HEK293 (cell line): ENCODE data around the gene HSCB.

Experiments used
- CTCF ChIA-PET: fragments of 350-600 bp; formaldehyde crosslinking; extraction: SDS; loops from one replicate; lab custom pipeline; 2021; ENCODE audit warnings: antibody characterized with exemption; lab: Yijun Ruan, JAX
- POLR2A ChIA-PET: fragments of 300-600 bp; formaldehyde crosslinking; extraction: SDS; loops from one replicate; lab custom pipeline; 2020; ENCODE audit warnings: antibody characterized with exemption, inconsistent platforms; lab: Yijun Ruan, JAX
- H3K27ac ChIP-seq: fragments of 200-500 bp; sonication (Bioruptor generic); 2 replicates; pipeline ENCODE4 v1.5.1; 2014; ENCODE audit warnings: low read depth, low read length, control low read depth, inconsistent platforms; ENCODE audit errors: extremely low read depth
- H3K36me3 ChIP-seq, 2 experiments: fragments of 200-500 bp in 1 of 2; sonication (Bioruptor generic) in 1 of 2; 1 replicate in 1 of 2; 2 replicates in 1 of 2; pipeline ENCODE4 v1.5.1; 2014 to 2017; ENCODE audit warnings: inconsistent platforms in 2 of 2, low read length in 2 of 2; ENCODE audit not compliant: control insufficient read depth in 2 of 2, insufficient read depth in 1 of 2
- H3K4me1 ChIP-seq: fragments of 200-500 bp; sonication (Bioruptor generic); 2 replicates; pipeline ENCODE4 v1.5.1; 2014; ENCODE audit warnings: mild to moderate bottlenecking, low read length, inconsistent platforms; ENCODE audit not compliant: control insufficient read depth, insufficient read depth
- H3K4me3 ChIP-seq: 2 replicates; pipeline ENCODE4 v1.5.1; 2011; ENCODE audit warnings: low read depth, mild to moderate bottlenecking, control low read depth, low read length, moderate library complexity
- H3K9me3 ChIP-seq: fragments of 200-500 bp; sonication (Bioruptor generic); 2 replicates; pipeline ENCODE4 v1.5.1; 2014; ENCODE audit warnings: low read depth, low read length, inconsistent platforms; ENCODE audit not compliant: control insufficient read depth, insufficient read depth
- REPIN1 ChIP-seq: fragments of 450-650 bp; formaldehyde crosslinking; IDR thresholded peaks from 2 replicates; pipeline ENCODE4 v1.5.1; 2017; ENCODE audit warnings: missing biosample characterization, missing genetic modification characterization, low read depth
- SCRT2 ChIP-seq: fragments of 450-650 bp; formaldehyde crosslinking; IDR thresholded peaks from 2 replicates; pipeline ENCODE4 v1.5.1; 2016; ENCODE audit warnings: missing biosample characterization, missing genetic modification characterization
- TRIM28 ChIP-seq: IDR thresholded peaks from 2 replicates; pipeline ENCODE4 v1.6.1; 2011; ENCODE audit warnings: low read length, control low read depth, borderline replicate concordance
- ZNF10 ChIP-seq: fragments of 450-650 bp; formaldehyde crosslinking; IDR thresholded peaks from 2 replicates; pipeline ENCODE4 v1.5.1; 2017; ENCODE audit warnings: missing biosample characterization, missing genetic modification characterization
- ZNF175 ChIP-seq: fragments of 450-650 bp; formaldehyde crosslinking; IDR thresholded peaks from 2 replicates; pipeline ENCODE4 v1.5.1; 2016; ENCODE audit warnings: missing biosample characterization, missing genetic modification characterization
- ZNF24 ChIP-seq: fragments of 450-650 bp; formaldehyde crosslinking; IDR thresholded peaks from 2 replicates; pipeline ENCODE4 v1.5.1; 2016; ENCODE audit warnings: missing biosample characterization, missing genetic modification characterization
- ZNF324 ChIP-seq: fragments of 450-650 bp; formaldehyde crosslinking; IDR thresholded peaks from 2 replicates; pipeline ENCODE4 v1.5.1; 2016; ENCODE audit warnings: missing biosample characterization, missing genetic modification characterization
- ZNF37A ChIP-seq: fragments of 450-650 bp; IDR thresholded peaks from 2 replicates; pipeline ENCODE4 v1.5.1; 2018; ENCODE audit warnings: missing biosample characterization, missing genetic modification characterization
- ZNF558 ChIP-seq: fragments of 450-650 bp; formaldehyde crosslinking; IDR thresholded peaks from 2 replicates; pipeline ENCODE4 v1.5.1; 2016; ENCODE audit warnings: missing biosample characterization, missing genetic modification characterization
- ZNF561 ChIP-seq: fragments of 450-650 bp; IDR thresholded peaks from 2 replicates; pipeline ENCODE4 v1.5.1; 2018; ENCODE audit warnings: missing biosample characterization, missing genetic modification characterization, borderline replicate concordance
- ZNF785 ChIP-seq: fragments of 450-650 bp; formaldehyde crosslinking; IDR thresholded peaks from 2 replicates; pipeline ENCODE4 v1.5.1; 2016; ENCODE audit warnings: missing biosample characterization, missing genetic modification characterization
- ZNF830 ChIP-seq: fragments of 450-650 bp; IDR thresholded peaks from 2 replicates; pipeline ENCODE4 v1.5.0; 2018; ENCODE audit warnings: missing biosample characterization, missing genetic modification characterization, low read depth, mild to moderate bottlenecking, moderate library complexity
- ZSCAN30 ChIP-seq: fragments of 450-650 bp; IDR thresholded peaks from 2 replicates; pipeline ENCODE4 v1.5.1; 2018; ENCODE audit warnings: missing biosample characterization, mild to moderate bottlenecking, missing genetic modification characterization, moderate library complexity
- TF ChIP-seq, protein P1 (sequence below): fragments of 450-650 bp; IDR thresholded peaks from 2 replicates; pipeline ENCODE4 v1.5.1; 2018; ENCODE audit warnings: missing biosample characterization, mild to moderate bottlenecking, missing genetic modification characterization
- TF ChIP-seq, protein P2 (sequence below): fragments of 450-650 bp; formaldehyde crosslinking; IDR thresholded peaks from 2 replicates; pipeline ENCODE4 v1.5.1; 2017; ENCODE audit warnings: missing biosample characterization, missing genetic modification characterization
- TF ChIP-seq, protein P3 (sequence below): fragments of 450-650 bp; formaldehyde crosslinking; IDR thresholded peaks from 2 replicates; pipeline ENCODE4 v1.5.1; 2016; ENCODE audit warnings: missing biosample characterization, missing genetic modification characterization
- TF ChIP-seq, protein P4 (sequence below): fragments of 450-650 bp; formaldehyde crosslinking; IDR thresholded peaks from 2 replicates; pipeline ENCODE4 v1.5.1; 2016; ENCODE audit warnings: missing biosample characterization, missing genetic modification characterization
- TF ChIP-seq, protein P5 (sequence below): fragments of 450-650 bp; formaldehyde crosslinking; IDR thresholded peaks from 2 replicates; pipeline ENCODE4 v1.5.1; 2017; ENCODE audit warnings: missing biosample characterization, missing genetic modification characterization
- TF ChIP-seq, protein P6 (sequence below): fragments of 450-650 bp; formaldehyde crosslinking; IDR thresholded peaks from 2 replicates; pipeline ENCODE4 v1.5.1; 2016; ENCODE audit warnings: missing biosample characterization, missing genetic modification characterization

HSCB gene

DNA sequence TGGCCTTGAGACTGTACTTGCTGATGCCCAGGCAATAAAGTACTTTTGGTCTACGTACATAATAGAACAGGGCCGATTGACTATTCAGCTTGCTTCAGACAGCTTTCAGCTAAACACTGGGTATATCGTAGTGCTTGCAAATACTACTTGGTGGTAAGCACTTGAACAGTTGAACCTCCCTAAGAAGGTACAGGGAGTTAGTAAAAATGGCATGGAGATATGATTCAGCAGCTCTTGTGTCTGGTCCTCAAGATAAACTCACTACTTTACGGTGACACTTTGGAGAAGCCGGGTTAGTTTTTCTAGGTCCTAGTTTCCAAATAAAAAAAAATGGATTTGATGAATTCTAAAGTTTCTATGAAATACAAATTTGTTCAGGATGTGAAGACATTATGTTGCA lies 38.0 kb downstream of the HSCB start:
- TF ChIP-seq ZNF10 (no peak), ZNF175 (tag by site-specific recombination) (no peak), REPIN1 (tag by site-specific recombination) (no peak)
- TF ChIP-seq, protein P1, sequence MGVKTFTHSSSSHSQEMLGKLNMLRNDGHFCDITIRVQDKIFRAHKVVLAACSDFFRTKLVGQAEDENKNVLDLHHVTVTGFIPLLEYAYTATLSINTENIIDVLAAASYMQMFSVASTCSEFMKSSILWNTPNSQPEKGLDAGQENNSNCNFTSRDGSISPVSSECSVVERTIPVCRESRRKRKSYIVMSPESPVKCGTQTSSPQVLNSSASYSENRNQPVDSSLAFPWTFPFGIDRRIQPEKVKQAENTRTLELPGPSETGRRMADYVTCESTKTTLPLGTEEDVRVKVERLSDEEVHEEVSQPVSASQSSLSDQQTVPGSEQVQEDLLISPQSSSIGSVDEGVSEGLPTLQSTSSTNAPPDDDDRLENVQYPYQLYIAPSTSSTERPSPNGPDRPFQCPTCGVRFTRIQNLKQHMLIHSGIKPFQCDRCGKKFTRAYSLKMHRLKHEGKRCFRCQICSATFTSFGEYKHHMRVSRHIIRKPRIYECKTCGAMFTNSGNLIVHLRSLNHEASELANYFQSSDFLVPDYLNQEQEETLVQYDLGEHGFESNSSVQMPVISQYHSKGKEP, result no peak
- H3K36me3 ChIP-seq, result peaks cover 70 to 86% of the 10 kb centered on the region in 2 experiments

DNA sequence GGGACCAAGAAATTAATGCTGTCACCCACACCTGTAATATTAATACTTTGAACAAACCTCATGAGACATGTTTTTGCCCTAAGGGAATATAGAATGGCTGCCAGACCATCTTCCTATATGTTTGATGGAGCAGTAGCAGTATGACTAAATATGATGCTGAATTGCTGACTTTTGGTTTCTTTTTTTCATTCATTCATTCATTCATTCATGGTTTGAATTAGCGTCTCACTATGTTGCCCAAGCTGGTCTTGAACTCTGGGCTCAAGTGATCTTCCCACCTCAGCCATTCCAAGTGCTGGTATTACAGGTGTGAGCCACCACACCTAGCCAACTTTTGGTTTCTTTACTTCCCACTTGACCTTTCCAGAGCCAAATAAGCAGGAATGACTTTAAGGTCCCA lies 38.5 kb downstream of the HSCB start:
- Histone ChIP-seq H3K4me3 (no peak overlapping the region), H3K27ac (no peak overlapping the region), H3K4me1 (peaks cover 14% of the 10 kb centered on the region), H3K9me3 (no peaks in the 10 kb centered on the region), H3K36me3 (peaks cover 70 to 86% of the 10 kb centered on the region in 2 experiments)
- ChIA-PET POLR2A (interaction anchor here (1.0 to 1.4 kb wide), 2 partner anchors 8 to 14 kb away, joined by 3 to 8 read pairs; partner anchors contain the start of gene CCDC117), CTCF (no interaction called here)
- TF ChIP-seq ZNF830 (no peak), ZNF24 (0 out of 2 replicates have a peak, but pooled peaks have one; percentile 26), SCRT2 (0 out of 2 replicates have a peak, but pooled peaks have one; percentile 47)
- TF ChIP-seq, all 188 proteins: peak for 2

More for the DNA sequence above, 38.0 kb downstream of the HSCB start:
- H3K27ac ChIP-seq, result no peak overlapping the region
- POLR2A ChIA-PET, result no interaction called here
- CTCF ChIA-PET, result interaction anchor here (0.8 to 1.0 kb wide), 3 partner anchors 8 to 423 kb away, joined by 4 to 5 read pairs (median 4); no protein-coding TSS in a partner anchor
- H3K4me1 ChIP-seq, result peaks cover 14% of the 10 kb centered on the region
- no peak overlapping the region for H3K4me3 ChIP-seq
- H3K9me3 ChIP-seq, result no peaks in the 10 kb centered on the region

DNA sequence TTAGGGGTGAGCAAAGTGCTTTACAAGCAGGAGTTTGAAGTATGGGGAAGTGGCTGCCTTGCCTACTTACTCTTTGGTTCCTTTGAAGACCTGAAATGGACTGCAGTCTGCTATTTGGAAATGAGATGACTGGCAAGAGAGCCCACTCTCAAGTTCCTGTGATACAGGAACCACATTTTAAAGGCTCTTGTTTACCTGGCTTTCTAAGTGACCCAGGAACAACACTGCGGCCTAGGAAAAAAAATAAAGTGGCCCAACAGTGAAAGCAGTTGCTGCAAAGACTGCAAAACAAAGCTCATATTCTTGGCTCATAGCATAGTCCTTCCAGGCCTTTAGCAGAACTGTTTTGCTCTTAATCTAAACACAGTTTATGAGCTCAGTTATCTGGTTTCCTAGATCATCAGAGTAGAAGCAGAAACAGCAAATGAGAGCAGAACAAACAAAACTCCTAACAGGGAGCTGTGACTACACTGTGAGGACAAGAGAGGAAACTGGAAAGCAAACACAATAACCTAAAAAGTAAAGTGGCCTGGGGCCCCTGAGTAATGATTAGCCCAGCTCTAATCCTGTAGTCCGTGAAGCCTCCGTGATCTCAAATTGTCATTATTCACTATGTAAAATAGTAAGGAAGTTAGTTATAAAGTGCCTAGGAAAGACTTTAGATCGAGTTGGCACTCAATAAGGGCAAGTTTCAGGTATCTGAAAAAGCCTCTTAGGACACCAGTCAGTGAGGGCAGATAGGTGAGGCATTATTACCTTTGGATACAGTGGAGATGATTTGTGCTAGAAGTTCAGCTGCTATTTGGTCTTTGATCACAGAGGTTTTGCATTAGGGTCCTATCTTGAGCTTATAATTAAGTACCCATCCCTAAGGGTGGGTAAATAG lies 42.2 kb downstream of the HSCB start:
- Histone ChIP-seq H3K9me3 (no peaks in the 10 kb centered on the region), H3K4me1 (peaks cover 11% of the 10 kb centered on the region), H3K4me3 (no peak overlapping the region), H3K36me3 (peaks cover 67 to 92% of the 10 kb centered on the region in 2 experiments), H3K27ac (peak overlapping the region; percentile 77)
- ChIA-PET POLR2A (interaction anchor here (0.9 to 2.9 kb wide), 2 partner anchors 11 to 16 kb away, joined by 4 to 20 read pairs; partner anchors contain the start of genes CCDC117 and XBP1), CTCF (interaction anchor here (0.6 to 1.3 kb wide), 6 partner anchors 12 to 390 kb away, joined by 3 to 6 read pairs (median 3); partner anchors contain the start of gene CCDC117)
- TF ChIP-seq, protein P2, sequence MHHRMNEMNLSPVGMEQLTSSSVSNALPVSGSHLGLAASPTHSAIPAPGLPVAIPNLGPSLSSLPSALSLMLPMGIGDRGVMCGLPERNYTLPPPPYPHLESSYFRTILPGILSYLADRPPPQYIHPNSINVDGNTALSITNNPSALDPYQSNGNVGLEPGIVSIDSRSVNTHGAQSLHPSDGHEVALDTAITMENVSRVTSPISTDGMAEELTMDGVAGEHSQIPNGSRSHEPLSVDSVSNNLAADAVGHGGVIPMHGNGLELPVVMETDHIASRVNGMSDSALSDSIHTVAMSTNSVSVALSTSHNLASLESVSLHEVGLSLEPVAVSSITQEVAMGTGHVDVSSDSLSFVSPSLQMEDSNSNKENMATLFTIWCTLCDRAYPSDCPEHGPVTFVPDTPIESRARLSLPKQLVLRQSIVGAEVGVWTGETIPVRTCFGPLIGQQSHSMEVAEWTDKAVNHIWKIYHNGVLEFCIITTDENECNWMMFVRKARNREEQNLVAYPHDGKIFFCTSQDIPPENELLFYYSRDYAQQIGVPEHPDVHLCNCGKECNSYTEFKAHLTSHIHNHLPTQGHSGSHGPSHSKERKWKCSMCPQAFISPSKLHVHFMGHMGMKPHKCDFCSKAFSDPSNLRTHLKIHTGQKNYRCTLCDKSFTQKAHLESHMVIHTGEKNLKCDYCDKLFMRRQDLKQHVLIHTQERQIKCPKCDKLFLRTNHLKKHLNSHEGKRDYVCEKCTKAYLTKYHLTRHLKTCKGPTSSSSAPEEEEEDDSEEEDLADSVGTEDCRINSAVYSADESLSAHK (tag by site-specific recombination), result peak; percentile 60; the same call in 1 of the 2 replicates
- TF ChIP-seq ZNF558 (tag by site-specific recombination), result no peak
- TF ChIP-seq, protein P3, sequence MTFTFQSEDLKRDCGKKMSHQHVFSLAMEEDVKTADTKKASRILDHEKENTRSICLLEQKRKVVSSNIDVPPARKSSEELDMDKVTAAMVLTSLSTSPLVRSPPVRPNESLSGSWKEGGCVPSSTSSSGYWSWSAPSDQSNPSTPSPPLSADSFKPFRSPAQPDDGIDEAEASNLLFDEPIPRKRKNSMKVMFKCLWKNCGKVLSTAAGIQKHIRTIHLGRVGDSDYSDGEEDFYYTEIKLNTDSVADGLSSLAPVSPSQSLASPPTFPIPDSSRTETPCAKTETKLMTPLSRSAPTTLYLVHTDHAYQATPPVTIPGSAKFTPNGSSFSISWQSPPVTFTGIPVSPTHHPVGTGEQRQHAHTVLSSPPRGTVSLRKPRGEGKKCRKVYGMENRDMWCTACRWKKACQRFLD (tag by site-specific recombination), result no peak
- TF ChIP-seq, protein P4, sequence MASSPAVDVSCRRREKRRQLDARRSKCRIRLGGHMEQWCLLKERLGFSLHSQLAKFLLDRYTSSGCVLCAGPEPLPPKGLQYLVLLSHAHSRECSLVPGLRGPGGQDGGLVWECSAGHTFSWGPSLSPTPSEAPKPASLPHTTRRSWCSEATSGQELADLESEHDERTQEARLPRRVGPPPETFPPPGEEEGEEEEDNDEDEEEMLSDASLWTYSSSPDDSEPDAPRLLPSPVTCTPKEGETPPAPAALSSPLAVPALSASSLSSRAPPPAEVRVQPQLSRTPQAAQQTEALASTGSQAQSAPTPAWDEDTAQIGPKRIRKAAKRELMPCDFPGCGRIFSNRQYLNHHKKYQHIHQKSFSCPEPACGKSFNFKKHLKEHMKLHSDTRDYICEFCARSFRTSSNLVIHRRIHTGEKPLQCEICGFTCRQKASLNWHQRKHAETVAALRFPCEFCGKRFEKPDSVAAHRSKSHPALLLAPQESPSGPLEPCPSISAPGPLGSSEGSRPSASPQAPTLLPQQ (tag by site-specific recombination), result peak; percentile 41; the same call in 1 of the 2 replicates
- TF ChIP-seq ZNF561 (tag by site-specific recombination), result peak; percentile 83
- peak; percentile 70 for TF ChIP-seq ZSCAN30 (tag by site-specific recombination)
- no peak for TF ChIP-seq ZNF324 (tag by site-specific recombination)
- TF ChIP-seq, protein P5, sequence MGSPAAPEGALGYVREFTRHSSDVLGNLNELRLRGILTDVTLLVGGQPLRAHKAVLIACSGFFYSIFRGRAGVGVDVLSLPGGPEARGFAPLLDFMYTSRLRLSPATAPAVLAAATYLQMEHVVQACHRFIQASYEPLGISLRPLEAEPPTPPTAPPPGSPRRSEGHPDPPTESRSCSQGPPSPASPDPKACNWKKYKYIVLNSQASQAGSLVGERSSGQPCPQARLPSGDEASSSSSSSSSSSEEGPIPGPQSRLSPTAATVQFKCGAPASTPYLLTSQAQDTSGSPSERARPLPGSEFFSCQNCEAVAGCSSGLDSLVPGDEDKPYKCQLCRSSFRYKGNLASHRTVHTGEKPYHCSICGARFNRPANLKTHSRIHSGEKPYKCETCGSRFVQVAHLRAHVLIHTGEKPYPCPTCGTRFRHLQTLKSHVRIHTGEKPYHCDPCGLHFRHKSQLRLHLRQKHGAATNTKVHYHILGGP (tag by site-specific recombination), result peak; percentile 86
- peak; percentile 91 for TF ChIP-seq TRIM28
- TF ChIP-seq, protein P6, sequence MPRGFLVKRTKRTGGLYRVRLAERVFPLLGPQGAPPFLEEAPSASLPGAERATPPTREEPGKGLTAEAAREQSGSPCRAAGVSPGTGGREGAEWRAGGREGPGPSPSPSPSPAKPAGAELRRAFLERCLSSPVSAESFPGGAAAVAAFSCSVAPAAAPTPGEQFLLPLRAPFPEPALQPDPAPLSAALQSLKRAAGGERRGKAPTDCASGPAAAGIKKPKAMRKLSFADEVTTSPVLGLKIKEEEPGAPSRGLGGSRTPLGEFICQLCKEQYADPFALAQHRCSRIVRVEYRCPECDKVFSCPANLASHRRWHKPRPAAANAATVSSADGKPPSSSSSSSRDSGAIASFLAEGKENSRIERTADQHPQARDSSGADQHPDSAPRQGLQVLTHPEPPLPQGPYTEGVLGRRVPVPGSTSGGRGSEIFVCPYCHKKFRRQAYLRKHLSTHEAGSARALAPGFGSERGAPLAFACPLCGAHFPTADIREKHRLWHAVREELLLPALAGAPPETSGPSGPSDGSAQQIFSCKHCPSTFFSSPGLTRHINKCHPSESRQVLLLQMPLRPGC (tag by site-specific recombination), result no peak; the same call in 1 of the 2 replicates
- no peak for TF ChIP-seq ZNF785 (tag by site-specific recombination)
- TF ChIP-seq ZNF37A (tag by site-specific recombination), result no peak
